Naive thymus-derived CD4-positive, alpha-beta T cell (primary cell): ENCODE data around the gene TUBB4A. TPM values are rescaled to one million over a fixed set of nuclear protein-coding genes. Genes with fewer than 3 reads are reported as not detected.

Source experiments
- ATAC-seq: fragments of 150-1000 bp; cut with Tn5 transposase; 2 replicates; pipeline ENCODE4 v1.10.0; 2021; ENCODE audit warnings: mild to moderate bottlenecking, moderate library complexity
- CTCF ChIA-PET: fragments of 350-600 bp; sonication (Branson Sonifier 250); formaldehyde crosslinking; loops from one replicate; lab custom pipeline; 2021; ENCODE audit warnings: antibody characterized with exemption; lab: Charles Lee
- POLR2A ChIA-PET: fragments of 350-600 bp; sonication (Branson Sonifier 250); formaldehyde crosslinking; loops from one replicate; lab custom pipeline; 2021; ENCODE audit warnings: antibody characterized with exemption, inconsistent platforms; lab: Charles Lee
- DNase-seq, 9 donors: peaks; one replicate each; pipeline versions ENCODE4 v3.0.0 to v3.0.0-alpha.2; 2020 to 2022; ENCODE audit warnings: mixed read lengths in 1 of 9
- H3K27ac ChIP-seq: one replicate; pipeline ENCODE4 v1.7.0; 2013; ENCODE audit warnings: mild to moderate bottlenecking, low read depth, low read length, moderate library complexity
- H3K27me3 ChIP-seq, 2 donors: one replicate each; pipeline ENCODE4 v1.7.0; 2013; ENCODE audit warnings: low read length in 2 of 2, mild to moderate bottlenecking in 2 of 2, moderate library complexity in 2 of 2; ENCODE audit not compliant: control insufficient read depth in 2 of 2, insufficient read depth in 2 of 2
- H3K36me3 ChIP-seq, 3 experiments: 1 replicate in 2 of 3; 2 replicates in 1 of 3; pipeline ENCODE4 v1.7.0; 2013; ENCODE audit warnings: low read length in 3 of 3, mild to moderate bottlenecking in 3 of 3, moderate library complexity in 1 of 3; ENCODE audit not compliant: insufficient read depth in 3 of 3, control insufficient read depth in 2 of 3
- H3K4me1 ChIP-seq, 2 donors: one replicate each; pipeline ENCODE4 v1.7.0; 2013; ENCODE audit warnings: low read length in 2 of 2, mild to moderate bottlenecking in 2 of 2, moderate library complexity in 1 of 2; ENCODE audit not compliant: control insufficient read depth in 2 of 2, insufficient read depth in 2 of 2
- H3K4me3 ChIP-seq: 2 replicates; pipeline ENCODE4 v1.7.0; 2013; ENCODE audit warnings: mild to moderate bottlenecking, low read length
- H3K9me3 ChIP-seq, 3 experiments: 1 replicate in 2 of 3; 2 replicates in 1 of 3; pipeline ENCODE4 v1.7.0; 2013; ENCODE audit warnings: low read length in 3 of 3; ENCODE audit not compliant: control insufficient read depth in 2 of 3
- H3K27ac Mint-ChIP-seq, 9 donors: one replicate each; pipeline ENCODE4 v1.8.0; 2020 to 2022; ENCODE audit warnings: mixed read lengths in 9 of 9, mild to moderate bottlenecking in 8 of 9, moderate library complexity in 5 of 9, inconsistent platforms in 2 of 9
- H3K27me3 Mint-ChIP-seq, 5 donors: one replicate each; pipeline ENCODE4 v1.8.0; 2021 to 2022; ENCODE audit warnings: mixed read lengths in 5 of 5, mild to moderate bottlenecking in 1 of 5
- H3K36me3 Mint-ChIP-seq, 5 donors: one replicate each; pipeline ENCODE4 v1.8.0; 2020 to 2022; ENCODE audit warnings: mixed read lengths in 5 of 5, mild to moderate bottlenecking in 3 of 5, inconsistent platforms in 1 of 5
- H3K4me1 Mint-ChIP-seq, 7 donors: one replicate each; pipeline ENCODE4 v1.8.0; 2020 to 2022; ENCODE audit warnings: mixed read lengths in 7 of 7, mild to moderate bottlenecking in 3 of 7, inconsistent platforms in 1 of 7
- H3K4me3 Mint-ChIP-seq, 10 donors: one replicate each; pipeline ENCODE4 v1.8.0; 2020 to 2022; ENCODE audit warnings: mild to moderate bottlenecking in 10 of 10, mixed read lengths in 10 of 10, moderate library complexity in 6 of 10, inconsistent platforms in 2 of 10
- H3K9me3 Mint-ChIP-seq, 11 donors: one replicate each; pipeline ENCODE4 v1.8.0; 2020 to 2022; ENCODE audit warnings: mixed read lengths in 11 of 11, mild to moderate bottlenecking in 4 of 11, inconsistent platforms in 1 of 11, moderate library complexity in 1 of 11
- intact Hi-C, 2 donors: fragments of 100-400 bp; cut with micrococcal nuclease; formaldehyde crosslinking; loops; one replicate each; pipeline ENCODE4 v1.15.1; 2023
- polyA plus RNA-seq, 2 donors: library from polyadenylated mRNA; unstranded; fragments of 300-500 nt; fragmentation: Illumina TruSeq; gene quantifications; one replicate each; pipeline ENCODE4 v1.2.3, GENCODE V29; 2021
- total RNA-seq, 6 experiments: library from RNA in 5 of 6; stranded (reverse) in 5 of 6; gene quantifications; 1 replicate in 5 of 6; 2 replicates in 1 of 6; pipeline ENCODE4 v1.2.3 and lab custom pipeline; 2021 to 2026

Gene TUBB4A
- total and polyA plus RNA-seq, 7 experiments from 2014 or later, result 1.5 to 7.6 (median 2.6) TPM

GRCh38 chr19:6518145-6518911 is 16.2 kb upstream of the TUBB4A start:
- CTCF ChIA-PET, result interaction anchor here (0.6 to 0.7 kb wide), 2 partner anchors 484 to 628 kb away, joined by 3 to 6 read pairs; no protein-coding TSS in a partner anchor
- no peak overlapping the region for H3K4me3 ChIP-seq
- peaks cover 25 to 44% (median 37%) of the 10 kb centered on the region in 7 donors for H3K4me1 Mint-ChIP-seq

GRCh38 chr19:6516659-6517291 is 14.7 kb upstream of the TUBB4A start:
- ChIA-PET POLR2A (interaction anchor here (0.6 to 2.2 kb wide), 5 partner anchors 33 to 347 kb away, joined by 3 to 13 read pairs (median 4); partner anchors contain the start of gene DENND1C), CTCF (interaction anchor here (0.6 to 1.9 kb wide), 11 partner anchors 9 to 808 kb away, joined by 3 to 11 read pairs (median 4); partner anchors contain the start of gene DENND1C)
- peak overlapping the region; percentile 22 to 90 (median 69) for H3K27ac Mint-ChIP-seq
- Histone ChIP-seq H3K27ac (peak overlapping the region; percentile 49), H3K9me3 (no peaks in the 10 kb centered on the region), H3K4me3 (peak overlapping the region; percentile 68), H3K27me3 (no peaks in the 10 kb centered on the region), H3K36me3 (no peaks in the 10 kb centered on the region), H3K4me1 (peaks cover 8 to 20% of the 10 kb centered on the region in 2 donors)
- no peaks in the 10 kb centered on the region for H3K36me3 Mint-ChIP-seq
- ATAC-seq (peak; percentile 91), DNase-seq (peak; percentile 72 to 96 (median 85))
- H3K4me3 Mint-ChIP-seq, result peak overlapping the region; percentile 81 to 100 (median 96)
- H3K27me3 Mint-ChIP-seq, result peaks cover 0 to 2% (median 0%) of the 10 kb centered on the region in 5 donors
- intact Hi-C loops, result loop anchor here (1.0 to 5.0 kb wide), 12 partner anchors 14 to 347 kb away; partner anchors contain the start of genes CD70 (in 1 of the 2), GPR108 (in 1 of the 2), SH2D3A (in 1 of the 2) and TNFSF9 (in 1 of the 2)
- peaks cover 22 to 35% (median 33%) of the 10 kb centered on the region in 7 donors for H3K4me1 Mint-ChIP-seq
- no peaks in the 10 kb centered on the region for H3K9me3 Mint-ChIP-seq

More at GRCh38 chr19:6518145-6518911, 16.2 kb upstream of the TUBB4A start:
- intact Hi-C loops, result loop anchor here in 1 of 2 donors (5.0 kb wide), 1 partner anchor 69 kb away; no protein-coding TSS in a partner anchor
- H3K36me3 ChIP-seq, result no peaks in the 10 kb centered on the region
- H3K4me1 ChIP-seq, result peaks cover 12 to 20% of the 10 kb centered on the region in 2 donors
- no peaks in the 10 kb centered on the region for H3K9me3 ChIP-seq
- Mint-ChIP-seq H3K27ac (peak overlapping the region in 7 of 9 donors; percentile 32 to 81 (median 54)), H3K27me3 (peaks cover 0 to 2% (median 0%) of the 10 kb centered on the region in 5 donors), H3K36me3 (no peaks in the 10 kb centered on the region), H3K4me3 (peak overlapping the region; percentile 63 to 100 (median 72)), H3K9me3 (no peaks in the 10 kb centered on the region)
- ATAC-seq (no peak), DNase-seq (peak in 1 of 9 donors; percentile 51)
- no peak overlapping the region for H3K27ac ChIP-seq
- H3K27me3 ChIP-seq, result no peaks in the 10 kb centered on the region
- POLR2A ChIA-PET, result interaction anchor here (2.2 kb wide), 1 partner anchor 346 kb away, joined by 13 read pairs; no protein-coding TSS in a partner anchor

GRCh38 chr19:6516018-6516658 is 14.0 kb upstream of the TUBB4A start:
- Mint-ChIP-seq H3K27ac (peak overlapping the region; percentile 3 to 86 (median 72)), H3K4me1 (peaks cover 22 to 36% (median 32%) of the 10 kb centered on the region in 7 donors), H3K9me3 (no peaks in the 10 kb centered on the region), H3K27me3 (peaks cover 0 to 2% (median 0%) of the 10 kb centered on the region in 5 donors), H3K4me3 (peak overlapping the region; percentile 81 to 100 (median 96)), H3K36me3 (no peaks in the 10 kb centered on the region)
- POLR2A ChIA-PET, result interaction anchor here (0.6 to 2.2 kb wide), 5 partner anchors 33 to 348 kb away, joined by 3 to 13 read pairs (median 4); partner anchors contain the start of gene DENND1C
- ATAC-seq (peak; percentile 78), DNase-seq (peak in 8 of 9 donors; percentile 24 to 76 (median 50))
- H3K36me3 ChIP-seq, result no peaks in the 10 kb centered on the region
- peaks cover 6 to 20% of the 10 kb centered on the region in 2 donors for H3K4me1 ChIP-seq
- H3K4me3 ChIP-seq, result peak overlapping the region; percentile 68
- intact Hi-C loops, result loop anchor here (1.0 to 5.0 kb wide), 10 partner anchors 14 to 347 kb away; partner anchors contain the start of genes CD70 (in 1 of the 2), GPR108 (in 1 of the 2), SH2D3A (in 1 of the 2) and TNFSF9 (in 1 of the 2)
- H3K27me3 ChIP-seq, result no peaks in the 10 kb centered on the region
- peak overlapping the region; percentile 49 for H3K27ac ChIP-seq
- CTCF ChIA-PET, result interaction anchor here (0.6 to 1.9 kb wide), 9 partner anchors 8 to 347 kb away, joined by 3 to 11 read pairs (median 5); partner anchors contain the start of gene DENND1C
- H3K9me3 ChIP-seq, result no peaks in the 10 kb centered on the region

- peak overlapping the region in 3 of 9 donors; percentile 4 to 75 (median 5) for H3K27ac Mint-ChIP-seq
- ChIA-PET POLR2A (interaction anchor here (0.5 to 1.4 kb wide), 2 partner anchors 90 to 1008 kb away, joined by 3 to 4 read pairs; partner anchors contain the start of gene KHSRP), CTCF (interaction anchor here (0.6 kb wide), 1 partner anchor 36 kb away, joined by 4 read pairs; no protein-coding TSS in a partner anchor)
Measured at GRCh38 chr19:6514926-6515544, 12.9 kb upstream of the TUBB4A start.

GRCh38 chr19:6514089-6514488 is 12.0 kb upstream of the TUBB4A start:
- CTCF ChIA-PET, result no interaction called here
- Mint-ChIP-seq H3K4me1 (peaks cover 19 to 33% (median 29%) of the 10 kb centered on the region in 7 donors), H3K4me3 (peak overlapping the region in 3 of 10 donors; percentile 7 to 61 (median 55)), H3K9me3 (no peaks in the 10 kb centered on the region), H3K36me3 (no peaks in the 10 kb centered on the region), H3K27me3 (peaks cover 0 to 2% (median 0%) of the 10 kb centered on the region in 5 donors), H3K27ac (peak overlapping the region in 3 of 9 donors; percentile 24 to 51 (median 45))
- H3K36me3 ChIP-seq, result no peaks in the 10 kb centered on the region
- intact Hi-C loops, result no loop called here
- no peak for ATAC-seq
- peaks cover 6 to 20% of the 10 kb centered on the region in 2 donors for H3K4me1 ChIP-seq
- no peaks in the 10 kb centered on the region for H3K9me3 ChIP-seq
- no peaks in the 10 kb centered on the region for H3K27me3 ChIP-seq
- H3K27ac ChIP-seq, result no peak overlapping the region
- no peak overlapping the region for H3K4me3 ChIP-seq
- POLR2A ChIA-PET, result interaction anchor here (1.4 kb wide), 1 partner anchor 89 kb away, joined by 3 read pairs; the partner anchor contains the start of gene KHSRP
- DNase-seq, result no peak

More at GRCh38 chr19:6514926-6515544, 12.9 kb upstream of the TUBB4A start:
- ATAC-seq, result no peak
- Mint-ChIP-seq H3K36me3 (no peaks in the 10 kb centered on the region), H3K27me3 (peaks cover 0 to 2% (median 0%) of the 10 kb centered on the region in 5 donors), H3K4me3 (peak overlapping the region in 9 of 10 donors; percentile 2 to 100 (median 59)), H3K4me1 (peaks cover 22 to 36% (median 31%) of the 10 kb centered on the region in 7 donors), H3K9me3 (no peaks in the 10 kb centered on the region)
- no peaks in the 10 kb centered on the region for H3K9me3 ChIP-seq
- no peak for DNase-seq
- intact Hi-C loops, result loop anchor here in 1 of 2 donors (5.0 kb wide), 1 partner anchor 72 kb away; no protein-coding TSS in a partner anchor
- no peak overlapping the region for H3K4me3 ChIP-seq
- H3K4me1 ChIP-seq, result peaks cover 6 to 20% of the 10 kb centered on the region in 2 donors
- H3K27ac ChIP-seq, result no peak overlapping the region
- H3K36me3 ChIP-seq, result no peaks in the 10 kb centered on the region
- no peaks in the 10 kb centered on the region for H3K27me3 ChIP-seq
